Measurements from ENCODE around the gene MTARC2.

Gene MTARC2

GRCh38 chr1:220803401-220804201 lies 55.5 kb downstream of the MTARC2 start:
- DNase-seq (ENCODE audit: low read depth) = no peak

- DNase-seq (ENCODE audit: low read depth) = no peak
These were observed 56.1 kb downstream of the MTARC2 start for GRCh38 chr1:220804202-220804586.

GRCh38 chr1:220806408-220806807 lies 58.3 kb downstream of the MTARC2 start:
- DNase-seq (ENCODE audit: low read depth) = no peak

GRCh38 chr1:220807726-220808125 lies 59.6 kb downstream of the MTARC2 start:
- DNase-seq (ENCODE audit: low read depth) = no peak

- no peak for DNase-seq (ENCODE audit: low read depth)
These were observed 60.4 kb downstream of the MTARC2 start for GRCh38 chr1:220808345-220809186.

GRCh38 chr1:220809187-220809550 lies 61.0 kb downstream of the MTARC2 start:
- DNase-seq (ENCODE audit: low read depth) = no peak

GRCh38 chr1:220809704-220810103 lies 61.6 kb downstream of the MTARC2 start:
- DNase-seq (ENCODE audit: low read depth) = no peak

GRCh38 chr1:220810179-220810653 lies 62.1 kb downstream of the MTARC2 start:
- DNase-seq (ENCODE audit: low read depth) = peak; percentile 55

GRCh38 chr1:220810963-220811362 lies 62.8 kb downstream of the MTARC2 start:
- DNase-seq (ENCODE audit: low read depth) = no peak

GRCh38 chr1:220811695-220812094 lies 63.6 kb downstream of the MTARC2 start:
- DNase-seq (ENCODE audit: low read depth) = no peak

- no peak for DNase-seq (ENCODE audit: low read depth)
These were observed 64.2 kb downstream of the MTARC2 start for GRCh38 chr1:220812308-220812707.

- no peak for DNase-seq (ENCODE audit: low read depth)
These were observed 64.9 kb downstream of the MTARC2 start for GRCh38 chr1:220813013-220813412.

GRCh38 chr1:220815409-220815808 lies 67.3 kb downstream of the MTARC2 start:
- no peak for DNase-seq (ENCODE audit: low read depth)

- no peak for DNase-seq (ENCODE audit: low read depth)
These were observed 69.8 kb downstream of the MTARC2 start for GRCh38 chr1:220817907-220818306.

GRCh38 chr1:220818421-220819173 lies 70.5 kb downstream of the MTARC2 start:
- no peak for DNase-seq (ENCODE audit: low read depth)

- no peak for DNase-seq (ENCODE audit: low read depth)
These were observed 71.4 kb downstream of the MTARC2 start for GRCh38 chr1:220819467-220820026.

GRCh38 chr1:220824031-220824989 lies 76.2 kb downstream of the MTARC2 start:
- DNase-seq (ENCODE audit: low read depth) = no peak

GRCh38 chr1:220825819-220826551 lies 77.9 kb downstream of the MTARC2 start:
- no peak for DNase-seq (ENCODE audit: low read depth)

- DNase-seq (ENCODE audit: low read depth) = no peak
These were observed 78.6 kb downstream of the MTARC2 start for GRCh38 chr1:220826729-220827128.

Measured in activated T-cell treated with anti-CD3 and anti-CD28 coated beads for 24 hours (primary cell).